H1 (cell line): Measurements from ENCODE around the gene IQCE. TPM values are rescaled to one million over a fixed set of nuclear protein-coding genes. Genes with fewer than 3 reads are reported as not detected.

ENCODE experiments used
- CTCF ChIA-PET: fragments of 300-600 bp; sonication (Branson Sonifier 250); formaldehyde crosslinking; loops from one replicate; lab custom pipeline; 2021; ENCODE audit not compliant: partially characterized antibody; lab: Charles Lee
- POLR2A ChIA-PET: fragments of 300-600 bp; sonication (Branson Sonifier 250); formaldehyde crosslinking; loops from one replicate; lab custom pipeline; 2021; ENCODE audit warnings: inconsistent platforms; ENCODE audit not compliant: partially characterized antibody; lab: Charles Lee
- DNase-seq, 2 experiments: peaks; one replicate each; pipeline versions ENCODE4 v3.0.0 to v3.0.0-alpha.2; 2010 to 2022; ENCODE audit warnings: low spot score in 2 of 2, low read depth in 1 of 2, mixed read lengths in 1 of 2
- FAIRE-seq: peaks from 2 replicates; lab custom pipeline; 2011; peaks lifted over from hg19 to GRCh38; lab: Jason Lieb, UNC
- H2AFZ ChIP-seq: 2 replicates; pipeline ENCODE4 v1.8.1; 2012; ENCODE audit warnings: low read length, inconsistent platforms
- H2AK5ac ChIP-seq: 2 replicates; pipeline ENCODE4 v1.6.1; 2013; ENCODE audit warnings: low read depth, low read length
- H2BK120ac ChIP-seq: replicated peaks from 2 replicates; pipeline ENCODE3; 2013; ENCODE audit warnings: low read depth, low read length, inconsistent platforms
- H2BK12ac ChIP-seq: 2 replicates; pipeline ENCODE4 v1.6.1; 2013; ENCODE audit warnings: low read depth, low read length
- H2BK15ac ChIP-seq: 2 replicates; pipeline ENCODE4 v1.6.1; 2013; ENCODE audit warnings: low read length
- H2BK20ac ChIP-seq: 2 replicates; pipeline ENCODE4 v1.6.1; 2013; ENCODE audit warnings: low read length
- H2BK5ac ChIP-seq: 2 replicates; pipeline ENCODE4 v1.6.1; 2013; ENCODE audit warnings: low read depth, low read length
- H3K14ac ChIP-seq: 2 replicates; pipeline ENCODE4 v1.6.1; 2013; ENCODE audit warnings: inconsistent platforms; ENCODE audit not compliant: insufficient read length
- H3K18ac ChIP-seq: 2 replicates; pipeline ENCODE4 v1.6.1; 2013; ENCODE audit warnings: low read length; ENCODE audit errors: extremely low read depth
- H3K23ac ChIP-seq: 2 replicates; pipeline ENCODE4 v1.6.1; 2013; ENCODE audit warnings: inconsistent platforms; ENCODE audit not compliant: insufficient read length
- H3K23me2 ChIP-seq: 2 replicates; pipeline ENCODE4 v1.6.1; 2013; ENCODE audit warnings: low read depth, low read length
- H3K27ac ChIP-seq: 2 replicates; pipeline ENCODE4 v1.6.1; 2011; ENCODE audit warnings: low read depth, low read length, inconsistent platforms
- H3K27me3 ChIP-seq, 4 experiments: replicated peaks in 1 of 4; 1 replicate in 1 of 4; 2 replicates in 3 of 4; pipeline versions ENCODE4 v1.6.1 to v1.8.1; 2011 to 2013; ENCODE audit warnings: low read length in 3 of 4, mild to moderate bottlenecking in 3 of 4, inconsistent platforms in 2 of 4, mixed read lengths in 2 of 4, moderate library complexity in 1 of 4; ENCODE audit not compliant: control insufficient read depth in 3 of 4, insufficient read depth in 3 of 4; ENCODE audit errors: extremely low read depth in 1 of 4
- H3K36me3 ChIP-seq, 4 experiments: 2 replicates each; pipeline versions ENCODE4 v1.6.1 to v1.8.1; 2011 to 2013; ENCODE audit warnings: mild to moderate bottlenecking in 4 of 4, low read length in 3 of 4, moderate library complexity in 2 of 4, control low read depth in 1 of 4, inconsistent platforms in 1 of 4; ENCODE audit not compliant: insufficient read depth in 4 of 4, control insufficient read depth in 2 of 4
- H3K4ac ChIP-seq: replicated peaks from 2 replicates; pipeline ENCODE3; 2013; ENCODE audit warnings: low read length, low read depth, mixed read lengths, inconsistent platforms; ENCODE audit not compliant: insufficient read length
- H3K4me1 ChIP-seq, 4 experiments: replicated peaks in 1 of 4; 1 replicate in 1 of 4; 2 replicates in 3 of 4; pipeline versions ENCODE4 v1.6.1 to v1.8.1; 2011 to 2013; ENCODE audit warnings: low read length in 3 of 4, inconsistent platforms in 2 of 4, mixed read lengths in 1 of 4; ENCODE audit not compliant: insufficient read depth in 4 of 4, control insufficient read depth in 3 of 4
- H3K4me2 ChIP-seq, 2 experiments: 2 replicates each; pipeline versions ENCODE4 v1.6.1 to v1.8.1; 2011 to 2013; ENCODE audit warnings: low read depth in 2 of 2, low read length in 2 of 2, control low read depth in 1 of 2, inconsistent platforms in 1 of 2, mild to moderate bottlenecking in 1 of 2; ENCODE audit not compliant: insufficient read depth in 1 of 2
- H3K4me3 ChIP-seq, 4 experiments: fragments of 200-600, 300-600 bp in 1 of 4; sonication (generic), shearing (Covaris generic), sonication (Bioruptor Twin) in 1 of 4; 2 replicates each; pipeline versions ENCODE4 v1.5.1 to v1.8.1; 2011 to 2016; ENCODE audit warnings: low read length in 4 of 4, low read depth in 3 of 4, control low read depth in 2 of 4, inconsistent platforms in 2 of 4, mild to moderate bottlenecking in 2 of 4, mixed read lengths in 1 of 4, moderate library complexity in 1 of 4; ENCODE audit not compliant: insufficient read depth in 2 of 4; ENCODE audit errors: extremely low read depth in 1 of 4
- H3K56ac ChIP-seq: replicated peaks from 2 replicates; pipeline ENCODE3; 2013; ENCODE audit warnings: low read depth, mild to moderate bottlenecking, mixed read lengths, low read length, inconsistent platforms; ENCODE audit not compliant: insufficient read length
- H3K79me1 ChIP-seq: 2 replicates; pipeline ENCODE4 v1.6.1; 2013; ENCODE audit warnings: low read depth, low read length, control low read depth
- H3K79me2 ChIP-seq, 2 experiments: 2 replicates each; pipeline versions ENCODE4 v1.6.1 to v1.8.1; 2012 to 2013; ENCODE audit warnings: low read length in 2 of 2, mild to moderate bottlenecking in 2 of 2, inconsistent platforms in 1 of 2; ENCODE audit not compliant: insufficient read depth in 2 of 2, control insufficient read depth in 1 of 2
- H3K9ac ChIP-seq, 4 experiments: replicated peaks in 1 of 4; 1 replicate in 1 of 4; 2 replicates in 3 of 4; pipeline versions ENCODE4 v1.6.1 to v1.8.1; 2011 to 2013; ENCODE audit warnings: low read depth in 3 of 4, low read length in 3 of 4, control low read depth in 2 of 4, mild to moderate bottlenecking in 2 of 4, moderate library complexity in 2 of 4, inconsistent platforms in 1 of 4; ENCODE audit errors: extremely low read depth in 1 of 4
- H3K9me3 ChIP-seq, 2 experiments: 2 replicates each; pipeline versions ENCODE4 v1.6.1 to v1.8.1; 2012 to 2013; ENCODE audit warnings: mild to moderate bottlenecking in 2 of 2, moderate library complexity in 2 of 2, control low read depth in 1 of 2, inconsistent platforms in 1 of 2, low read depth in 1 of 2, low read length in 1 of 2, mixed read lengths in 1 of 2; ENCODE audit not compliant: insufficient read depth in 2 of 2
- H4K20me1 ChIP-seq, 2 experiments: replicated peaks in 1 of 2; 2 replicates each; pipeline versions ENCODE3 to v1.8.1; 2011 to 2013; ENCODE audit warnings: inconsistent platforms in 2 of 2, low read length in 2 of 2, mild to moderate bottlenecking in 1 of 2; ENCODE audit not compliant: insufficient read depth in 2 of 2, control insufficient read depth in 1 of 2
- H4K5ac ChIP-seq: 2 replicates; pipeline ENCODE4 v1.6.1; 2013; ENCODE audit warnings: low read length, low read depth, mixed read lengths, inconsistent platforms; ENCODE audit not compliant: insufficient read length
- H4K8ac ChIP-seq: 2 replicates; pipeline ENCODE4 v1.8.0; 2013; ENCODE audit warnings: mild to moderate bottlenecking, moderate library complexity, low read length, inconsistent platforms; ENCODE audit not compliant: insufficient read depth; ENCODE audit errors: extremely low read depth
- H4K91ac ChIP-seq: replicated peaks from 2 replicates; pipeline ENCODE3; 2013; ENCODE audit warnings: low read length, mixed read lengths, inconsistent platforms; ENCODE audit not compliant: insufficient read length
- CEBPB ChIP-seq: IDR thresholded peaks from 2 replicates; pipeline ENCODE4 v1.6.1; 2012; ENCODE audit warnings: low read depth, low read length
- CREB1 ChIP-seq: IDR thresholded peaks from 2 replicates; pipeline ENCODE4 v1.6.1; 2012; ENCODE audit warnings: inconsistent platforms
- CTBP2 ChIP-seq: IDR thresholded peaks from 2 replicates; pipeline ENCODE4 v1.7.0; 2011; ENCODE audit warnings: borderline replicate concordance, mild to moderate bottlenecking, moderate library complexity, mixed read lengths, low read length; ENCODE audit not compliant: insufficient read depth, insufficient read length
- HDAC2 ChIP-seq, 2 experiments: fragments of 300-600 bp in 1 of 2; sonication (generic) in 1 of 2; IDR thresholded peaks; 2 replicates each; pipeline ENCODE4 v1.6.1; 2011 to 2012; ENCODE audit warnings: low read depth in 2 of 2, low read length in 2 of 2, mild to moderate bottlenecking in 2 of 2, moderate library complexity in 2 of 2, borderline replicate concordance in 1 of 2, inconsistent platforms in 1 of 2
- HDAC6 ChIP-seq: IDR thresholded peaks from one replicate; pipeline ENCODE4 v1.7.1; 2012; ENCODE audit warnings: low read depth, mild to moderate bottlenecking, inconsistent platforms, low read length, moderate library complexity
- JUN ChIP-seq: IDR thresholded peaks from 2 replicates; pipeline ENCODE4 v1.6.1; 2011; ENCODE audit warnings: low read depth, mild to moderate bottlenecking, improper control_type of control experiment, low read length
- KDM4A ChIP-seq: IDR thresholded peaks from one replicate; pipeline ENCODE4 v1.7.1; 2012; ENCODE audit warnings: low read depth, mild to moderate bottlenecking, moderate library complexity, low read length, inconsistent platforms; ENCODE audit not compliant: severe bottlenecking
- RFX5 ChIP-seq: IDR thresholded peaks from 2 replicates; pipeline ENCODE4 v1.6.1; 2011; ENCODE audit warnings: low read depth, low read length, improper control_type of control experiment, borderline replicate concordance
- SIN3A ChIP-seq, 2 experiments: IDR thresholded peaks in 1 of 2; conservative IDR thresholded peaks in 1 of 2; 2 replicates each; pipeline ENCODE4 v1.6.1; 2011 to 2012; ENCODE audit warnings: low read length in 2 of 2, improper control_type of control experiment in 1 of 2, low read depth in 1 of 2, mild to moderate bottlenecking in 1 of 2
- SUZ12 ChIP-seq: fragments of 200-600 bp; sonication (generic); IDR thresholded peaks from 2 replicates; pipeline ENCODE4 v1.6.1; 2012; ENCODE audit warnings: mild to moderate bottlenecking, inconsistent platforms, low read length, moderate library complexity, mixed read lengths
- TBP ChIP-seq: IDR thresholded peaks from 2 replicates; pipeline ENCODE4 v1.6.1; 2011; ENCODE audit warnings: low read depth, low read length, improper control_type of control experiment
- TCF12 ChIP-seq: IDR thresholded peaks from 2 replicates; pipeline ENCODE4 v1.6.1; 2011; ENCODE audit warnings: low read depth, mild to moderate bottlenecking, low read length
- WGBS, 2 experiments: shearing (Covaris generic) in 1 of 2; methylation state at CpG; one replicate each; pipeline versions ENCODE4 v1.1.6 to v1.1.7; 2013 to 2015; ENCODE audit warnings: low lambda C conversion rate in 2 of 2, mixed read lengths in 2 of 2, inconsistent platforms in 1 of 2, low coverage in 1 of 2, missing lambda C conversion rate in 1 of 2; ENCODE audit not compliant: insufficient replicate concordance in 2 of 2, insufficient coverage in 1 of 2, insufficient read length in 1 of 2; ENCODE audit errors: extremely low coverage in 1 of 2, missing lambda C conversion rate in 1 of 2; 5-methylcytosine and 5-hydroxymethylcytosine counted together
- polyA plus RNA-seq, 7 experiments: library from polyadenylated mRNA; depleted of rRNA in 3 of 7; stranded (reverse) in 5 of 7; unstranded in 2 of 7; fragments of >200 nt in 5 of 7; fragments of 200-250 nt in 2 of 7; gene quantifications; 1 replicate in 5 of 7; 2 replicates in 1 of 7; 4 replicates in 1 of 7; pipeline versions ENCODE4 v1.2.1 to v1.2.3, GENCODE V29; 2011 to 2013; ENCODE audit warnings: missing spikeins in 2 of 7, mixed read lengths in 2 of 7
- total RNA-seq: library from RNA; stranded (reverse); fragmentation: NEBNext Ultra II Directional; extraction: Animal tissue kit (Norgen Biotek cat#: 25700); gene quantifications from 2 replicates; pipeline ENCODE4 v1.2.1, GENCODE V29; 2021
- TF ChIP-seq, protein P1 (sequence below): IDR thresholded peaks from 2 replicates; pipeline ENCODE4 v1.6.1; 2011; ENCODE audit warnings: low read length, improper control_type of control experiment

The IQCE gene
- total and polyA plus RNA-seq, 2 of the 8 experiments (the other 6 are each of a cell fraction or from before 2014, with no cell fraction given) = 2.2 to 4.9 TPM

DNA sequence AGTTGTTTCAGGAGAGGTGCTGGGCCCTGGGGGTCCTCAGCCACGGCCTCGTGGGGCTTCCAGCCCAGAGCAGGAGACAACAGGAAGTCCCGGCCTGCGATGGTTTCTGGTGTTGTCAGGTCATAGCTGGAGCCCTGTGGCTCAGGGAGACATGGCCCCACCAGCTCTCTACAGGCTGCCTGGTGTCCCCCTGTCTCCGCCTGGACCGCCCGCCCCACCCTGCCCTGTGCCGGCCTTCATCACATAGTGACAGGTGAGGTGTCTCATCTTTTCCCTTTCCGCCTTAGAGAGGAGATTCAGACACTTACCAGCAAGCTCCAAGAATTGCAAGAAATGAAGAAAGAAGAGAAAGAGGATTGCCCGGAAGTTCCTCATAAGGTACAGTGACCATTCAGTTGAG lies 35.8 kb downstream of the IQCE start:
- Histone ChIP-seq H3K4me3 (no peak overlapping the region), H3K36me3 (peaks cover 0 to 2% (median 0%) of the 10 kb centered on the region in 4 experiments; a peak in 1 of 8 replicates), H3K27ac (no peak overlapping the region), H3K4me1 (no peaks in the 10 kb centered on the region), H2BK20ac (no peak overlapping the region), H3K23me2 (no peaks in the 10 kb centered on the region), H2BK120ac (no peak overlapping the region), H4K5ac (no peak overlapping the region), H3K27me3 (no peaks in the 10 kb centered on the region), H3K9me3 (no peaks in the 10 kb centered on the region), H2AFZ (no peak overlapping the region), H3K56ac (no peak overlapping the region), H3K4ac (no peak overlapping the region), H2BK5ac (no peak overlapping the region), H3K79me1 (no peaks in the 10 kb centered on the region), H3K18ac (no peak overlapping the region), H3K4me2 (no peak overlapping the region), H4K20me1 (no peaks in the 10 kb centered on the region), H3K23ac (no peak overlapping the region), H2AK5ac (no peak overlapping the region), H2BK15ac (no peak overlapping the region), H2BK12ac (no peak overlapping the region), H4K8ac (no peak overlapping the region), H3K79me2 (no peaks in the 10 kb centered on the region), H3K9ac (no peak overlapping the region), H3K14ac (no peak overlapping the region), H4K91ac (no peak overlapping the region)
- POLR2A ChIA-PET = interaction anchor here (0.6 to 1.5 kb wide), 3 partner anchors 8 to 182 kb away, joined by 3 to 4 read pairs (median 3); no protein-coding TSS in a partner anchor
- WGBS, 2 experiments = 91% methylated on average over 10 of the region's 10 CpGs; no CpG with 5 or more reads in 1 of the 2 experiments
- no peak for DNase-seq
- CTCF ChIA-PET = interaction anchor here (1.3 to 2.3 kb wide), 5 partner anchors 9 to 57 kb away, joined by 5 to 11 read pairs (median 5); no protein-coding TSS in a partner anchor
- no peak for FAIRE-seq
- TF ChIP-seq HDAC2 (IDR thresholded peaks at IDR 0.05; ENCODE audit: borderline replicate concordance in 1 of 2, low read depth in 2 of 2, low read length in 2 of 2) (no peak), HDAC6 (no peak), CEBPB (no peak), SIN3A (conservative IDR thresholded peaks at IDR 0.05 in 1 of 2, IDR thresholded peaks at IDR 0.05 in 1 of 2; ENCODE audit: low read depth in 1 of 2, low read length in 2 of 2) (no peak), KDM4A (no peak), SUZ12 (no peak), JUN (no peak), TBP (no peak), CTBP2 (no peak), TCF12 (no peak), CREB1 (no peak), RFX5 (no peak)
- TF ChIP-seq, protein P1, sequence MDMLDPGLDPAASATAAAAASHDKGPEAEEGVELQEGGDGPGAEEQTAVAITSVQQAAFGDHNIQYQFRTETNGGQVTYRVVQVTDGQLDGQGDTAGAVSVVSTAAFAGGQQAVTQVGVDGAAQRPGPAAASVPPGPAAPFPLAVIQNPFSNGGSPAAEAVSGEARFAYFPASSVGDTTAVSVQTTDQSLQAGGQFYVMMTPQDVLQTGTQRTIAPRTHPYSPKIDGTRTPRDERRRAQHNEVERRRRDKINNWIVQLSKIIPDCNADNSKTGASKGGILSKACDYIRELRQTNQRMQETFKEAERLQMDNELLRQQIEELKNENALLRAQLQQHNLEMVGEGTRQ = no peak
